BLaER1 treated with 17β-estradiol and CSF1 and Interleukin-3, amounts not matched to agents 10 nM and 100 nM (cell line): Measurements from ENCODE around the gene UBB.

Experiments
- H3K27ac ChIP-seq, 11 experiments: shearing (Covaris generic); formaldehyde crosslinking; 2 replicates each; pipeline ENCODE4 v1.8.1; 2022
- H3K27me3 ChIP-seq, 11 experiments: shearing (Covaris generic); formaldehyde crosslinking; 2 replicates each; pipeline ENCODE4 v1.8.1; 2022
- H3K36me3 ChIP-seq, 11 experiments: shearing (Covaris generic); formaldehyde crosslinking; 2 replicates each; pipeline ENCODE4 v1.8.1; 2022
- H3K4me1 ChIP-seq, 10 experiments: shearing (Covaris generic); formaldehyde crosslinking; 2 replicates each; pipeline ENCODE4 v1.8.1; 2022
- H3K4me2 ChIP-seq, 11 experiments: shearing (Covaris generic); formaldehyde crosslinking; 2 replicates each; pipeline ENCODE4 v1.8.1; 2022
- H3K4me3 ChIP-seq, 10 experiments: shearing (Covaris generic); formaldehyde crosslinking; 2 replicates each; pipeline ENCODE4 v1.8.1; 2022
- H3K9ac ChIP-seq, 11 experiments: shearing (Covaris generic); formaldehyde crosslinking; 2 replicates each; pipeline ENCODE4 v1.8.1; 2022
- H3K9me3 ChIP-seq, 11 experiments: shearing (Covaris generic); formaldehyde crosslinking; replicated peaks in 1 of 11; 2 replicates each; pipeline ENCODE4 v1.8.1; 2022
- H4K20me1 ChIP-seq, 11 experiments: shearing (Covaris generic); formaldehyde crosslinking; 2 replicates each; pipeline ENCODE4 v1.8.1; 2022
- Cebpa-rat ChIP-seq, 11 experiments: shearing (Covaris generic); IDR thresholded peaks; 2 replicates each; pipeline ENCODE4 v1.8.1; 2022

Gene UBB

DNA sequence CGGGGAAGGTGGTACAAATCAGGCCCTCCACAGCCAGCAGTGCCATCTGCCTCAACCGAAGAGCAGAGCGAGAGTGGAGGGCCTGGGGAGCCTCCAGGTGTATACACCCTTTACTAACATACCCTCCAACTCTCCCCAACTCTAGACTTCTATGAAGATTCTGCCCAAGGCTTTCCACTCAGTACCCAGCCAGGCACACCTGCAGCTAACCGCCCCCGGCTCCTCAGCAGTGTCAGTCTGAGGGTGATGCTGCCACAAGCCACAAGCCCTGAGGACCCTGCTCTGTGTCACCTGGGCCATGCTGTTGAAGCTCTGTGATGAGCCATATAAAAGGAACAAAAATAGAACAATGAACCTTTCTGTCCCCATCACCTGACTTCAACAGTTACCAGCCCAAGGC lies 31.5 kb upstream of the UBB start:
- Histone ChIP-seq H3K9ac (no peak overlapping the region), H3K27ac (no peak overlapping the region), H3K4me3 (no peak overlapping the region), H3K36me3 (peaks cover 0 to 16% (median 0%) of the 10 kb centered on the region in 11 experiments; a peak in 6 of 22 replicates), H3K27me3 (peaks cover 40 to 47% (median 42%) of the 10 kb centered on the region in 11 experiments), H3K4me2 (no peak overlapping the region), H4K20me1 (peaks cover 0 to 20% (median 6%) of the 10 kb centered on the region in 11 experiments; a peak in 6 of 22 replicates), H3K9me3 (peaks cover 0 to 20% (median 13%) of the 10 kb centered on the region in 11 experiments; a peak in 19 of 22 replicates), H3K4me1 (peaks cover 0 to 12% (median 6%) of the 10 kb centered on the region in 10 experiments; a peak in 8 of 20 replicates)
- no peak for TF ChIP-seq Cebpa-rat (IDR thresholded peaks at IDR 0.05)

DNA sequence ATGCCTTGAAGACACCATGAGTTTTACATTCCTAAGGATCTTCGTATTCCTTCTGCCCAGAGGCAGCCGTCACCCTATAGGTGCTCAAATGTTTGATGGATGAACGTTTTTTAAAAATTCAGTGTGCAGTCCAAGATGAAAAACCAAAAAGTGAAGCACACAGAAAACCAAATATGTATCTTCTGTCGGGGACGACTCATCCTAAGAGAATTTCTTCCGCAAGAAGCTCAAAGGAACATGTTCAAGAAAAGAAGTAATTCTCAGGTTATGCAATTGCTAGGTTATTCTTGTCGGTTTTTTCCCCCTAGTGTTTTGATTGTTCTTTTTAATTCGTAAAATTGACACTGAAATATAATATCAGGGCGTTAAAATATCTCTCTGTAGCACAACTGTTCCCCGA lies 29.1 kb upstream of the UBB start:
- peak overlapping the region in 9 of 11 experiments; percentile 55 to 85 (median 77); a peak in 9 of 22 replicates for H3K4me2 ChIP-seq
- peaks cover 40 to 62% (median 55%) of the 10 kb centered on the region in 11 experiments for H3K27me3 ChIP-seq
- peak overlapping the region in 7 of 10 experiments; percentile 53 to 68 (median 61); a peak in 11 of 20 replicates for H3K4me3 ChIP-seq
- H3K9me3 ChIP-seq = peaks cover 0 to 21% (median 13%) of the 10 kb centered on the region in 11 experiments; a peak in 19 of 22 replicates
- H3K9ac ChIP-seq = peak overlapping the region in 5 of 11 experiments; percentile 61 to 79 (median 77); a peak in 6 of 22 replicates
- peaks cover 0 to 12% (median 6%) of the 10 kb centered on the region in 10 experiments; a peak in 8 of 20 replicates for H3K4me1 ChIP-seq
- no peak overlapping the region for H3K27ac ChIP-seq
- H3K36me3 ChIP-seq = peaks cover 0 to 14% (median 0%) of the 10 kb centered on the region in 11 experiments; a peak in 5 of 22 replicates
- peaks cover 0 to 20% (median 6%) of the 10 kb centered on the region in 11 experiments; a peak in 6 of 22 replicates for H4K20me1 ChIP-seq
- TF ChIP-seq Cebpa-rat (IDR thresholded peaks at IDR 0.05) = no peak

GRCh38 chr17:16352303-16352666 lies 28.6 kb upstream of the UBB start:
- H4K20me1 ChIP-seq = peaks cover 0 to 20% (median 6%) of the 10 kb centered on the region in 11 experiments; a peak in 6 of 22 replicates
- peak overlapping the region; percentile 55 to 91 (median 77) for H3K4me2 ChIP-seq
- H3K27me3 ChIP-seq = peaks cover 40 to 62% (median 55%) of the 10 kb centered on the region in 11 experiments
- no peak for TF ChIP-seq Cebpa-rat (IDR thresholded peaks at IDR 0.05)
- peak overlapping the region in 9 of 11 experiments; percentile 59 to 79 (median 72); a peak in 12 of 22 replicates for H3K9ac ChIP-seq
- peak overlapping the region; percentile 52 to 68 (median 59) for H3K4me3 ChIP-seq
- peaks cover 0 to 12% (median 6%) of the 10 kb centered on the region in 10 experiments; a peak in 8 of 20 replicates for H3K4me1 ChIP-seq
- peaks cover 0 to 14% (median 0%) of the 10 kb centered on the region in 11 experiments; a peak in 5 of 22 replicates for H3K36me3 ChIP-seq
- peak overlapping the region in 6 of 11 experiments; percentile 30 to 63 (median 56); a peak in 6 of 22 replicates for H3K27ac ChIP-seq
- peaks cover 0 to 21% (median 13%) of the 10 kb centered on the region in 11 experiments; a peak in 19 of 22 replicates for H3K9me3 ChIP-seq

GRCh38 chr17:16352667-16353316 lies 28.1 kb upstream of the UBB start:
- peak overlapping the region in 8 of 11 experiments; percentile 30 to 63 (median 54); a peak in 16 of 22 replicates for H3K27ac ChIP-seq
- peak overlapping the region; percentile 56 to 79 (median 69); a peak in 20 of 22 replicates for H3K9ac ChIP-seq
- no peak for TF ChIP-seq Cebpa-rat (IDR thresholded peaks at IDR 0.05)
- peak overlapping the region; percentile 52 to 68 (median 59) for H3K4me3 ChIP-seq
- peaks cover 0 to 20% (median 6%) of the 10 kb centered on the region in 11 experiments; a peak in 6 of 22 replicates for H4K20me1 ChIP-seq
- peaks cover 0 to 21% (median 13%) of the 10 kb centered on the region in 11 experiments; a peak in 19 of 22 replicates for H3K9me3 ChIP-seq
- H3K36me3 ChIP-seq = peaks cover 0 to 14% (median 0%) of the 10 kb centered on the region in 11 experiments; a peak in 5 of 22 replicates
- peaks cover 0 to 12% (median 6%) of the 10 kb centered on the region in 10 experiments; a peak in 8 of 20 replicates for H3K4me1 ChIP-seq
- peaks cover 40 to 62% (median 55%) of the 10 kb centered on the region in 11 experiments for H3K27me3 ChIP-seq
- peak overlapping the region; percentile 55 to 91 (median 77) for H3K4me2 ChIP-seq

GRCh38 chr17:16353317-16354174 lies 27.3 kb upstream of the UBB start, which contains the start of gene CENPV:
CENPV (minus strand) TSS chr17:16353469; CDS start chr17:16353436, 33 bp downstream.
- no peak for TF ChIP-seq Cebpa-rat (IDR thresholded peaks at IDR 0.05)
- Histone ChIP-seq H4K20me1 (peaks cover 0 to 20% (median 6%) of the 10 kb centered on the region in 11 experiments; a peak in 6 of 22 replicates), H3K4me1 (peaks cover 0 to 12% (median 6%) of the 10 kb centered on the region in 10 experiments; a peak in 8 of 20 replicates), H3K27me3 (peaks cover 40 to 62% (median 55%) of the 10 kb centered on the region in 11 experiments), H3K4me2 (peak within 1 kb of the TSS; percentile 55 to 91 (median 77)), H3K27ac (peak within 1 kb of the TSS in 8 of 11 experiments; percentile 30 to 63 (median 54); a peak in 16 of 22 replicates), H3K4me3 (peak within 1 kb of the TSS; percentile 52 to 68 (median 59)), H3K9ac (peak within 1 kb of the TSS; percentile 56 to 79 (median 69); a peak in 20 of 22 replicates), H3K36me3 (peaks cover 0 to 13% (median 0%) of the 10 kb centered on the region in 11 experiments; a peak in 5 of 22 replicates), H3K9me3 (peaks cover 0 to 21% (median 13%) of the 10 kb centered on the region in 11 experiments; a peak in 19 of 22 replicates)

DNA sequence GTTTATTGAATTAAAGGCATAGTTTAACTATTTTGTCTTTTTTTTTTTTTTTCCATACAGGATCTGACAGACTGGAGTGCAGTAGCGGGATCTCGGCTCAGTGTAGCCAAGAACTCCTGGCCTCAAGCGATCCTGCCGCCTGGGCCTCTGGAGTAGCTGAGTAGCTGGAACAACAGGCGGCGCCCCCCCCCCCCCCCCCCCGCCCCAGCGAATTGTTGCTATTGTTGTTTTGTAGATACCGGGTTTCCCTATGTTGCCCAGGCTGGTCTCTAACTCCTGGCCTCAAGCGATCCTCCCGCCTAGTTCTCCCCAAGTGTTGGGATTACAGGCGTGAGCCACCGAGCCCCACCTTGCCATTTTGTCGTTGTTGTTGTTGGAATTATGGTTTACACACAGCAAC lies 26.3 kb upstream of the UBB start:
- H3K4me3 ChIP-seq = no peak overlapping the region
- TF ChIP-seq Cebpa-rat (IDR thresholded peaks at IDR 0.05) = no peak
- H3K27me3 ChIP-seq = peaks cover 40 to 62% (median 55%) of the 10 kb centered on the region in 11 experiments
- H3K9ac ChIP-seq = no peak overlapping the region
- peaks cover 0 to 21% (median 13%) of the 10 kb centered on the region in 11 experiments; a peak in 19 of 22 replicates for H3K9me3 ChIP-seq
- H3K4me2 ChIP-seq = no peak overlapping the region
- H4K20me1 ChIP-seq = peaks cover 0 to 20% (median 6%) of the 10 kb centered on the region in 11 experiments; a peak in 6 of 22 replicates
- H3K36me3 ChIP-seq = peaks cover 0 to 3% (median 0%) of the 10 kb centered on the region in 11 experiments; a peak in 1 of 22 replicates
- peaks cover 0 to 12% (median 6%) of the 10 kb centered on the region in 10 experiments; a peak in 8 of 20 replicates for H3K4me1 ChIP-seq
- no peak overlapping the region for H3K27ac ChIP-seq

DNA sequence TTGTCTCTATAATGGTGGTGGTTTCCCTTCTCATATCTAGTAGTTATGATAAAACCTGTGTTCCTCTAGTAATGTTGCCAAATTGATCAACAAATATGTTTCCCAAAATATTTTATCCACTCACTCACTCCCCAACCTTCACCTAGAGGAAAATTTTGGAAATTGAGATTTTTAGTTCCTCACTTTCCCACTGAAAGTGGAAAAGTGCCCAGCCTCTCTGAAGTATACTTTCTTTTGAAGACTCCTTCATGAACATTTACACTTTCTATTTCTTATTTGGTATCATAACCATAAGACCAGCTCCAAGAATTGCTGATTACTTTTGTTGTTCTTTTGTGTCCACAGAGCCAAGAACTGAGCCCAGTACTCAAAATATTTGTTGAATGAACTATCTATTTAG lies 22.5 kb upstream of the UBB start:
- Histone ChIP-seq H3K4me3 (no peak overlapping the region), H3K9ac (no peak overlapping the region), H3K36me3 (no peaks in the 10 kb centered on the region), H3K27ac (no peak overlapping the region), H4K20me1 (peaks cover 0 to 3% (median 0%) of the 10 kb centered on the region in 11 experiments; a peak in 2 of 22 replicates), H3K27me3 (peaks cover 10 to 24% (median 22%) of the 10 kb centered on the region in 11 experiments), H3K4me2 (no peak overlapping the region), H3K4me1 (no peaks in the 10 kb centered on the region), H3K9me3 (peaks cover 0 to 11% (median 10%) of the 10 kb centered on the region in 11 experiments; a peak in 19 of 22 replicates)
- TF ChIP-seq Cebpa-rat (IDR thresholded peaks at IDR 0.05) = no peak

DNA sequence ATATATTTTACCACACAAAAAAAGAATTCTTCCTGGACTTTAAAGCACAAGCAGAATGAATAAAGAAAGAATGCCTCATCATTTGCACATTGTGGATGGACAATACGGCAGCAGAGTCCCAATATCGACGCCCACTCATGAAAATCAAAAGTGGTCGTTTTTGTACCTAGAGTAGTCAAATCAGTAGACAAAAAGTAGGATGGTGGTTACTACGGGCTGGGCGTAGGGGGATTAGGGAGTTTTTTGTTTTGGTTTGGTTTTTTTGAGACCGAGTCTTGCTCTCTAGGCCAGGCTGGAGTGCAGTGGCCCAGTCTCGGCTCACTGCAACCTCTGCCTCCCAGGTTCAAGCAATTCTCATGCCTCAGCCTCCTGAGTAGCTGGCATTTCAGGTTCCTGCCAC lies 19.0 kb upstream of the UBB start:
- Histone ChIP-seq H3K36me3 (no peaks in the 10 kb centered on the region), H3K9ac (no peak overlapping the region), H3K27me3 (no peaks in the 10 kb centered on the region), H3K4me3 (no peak overlapping the region), H3K9me3 (no peaks in the 10 kb centered on the region), H3K4me1 (no peaks in the 10 kb centered on the region), H3K27ac (no peak overlapping the region), H4K20me1 (no peaks in the 10 kb centered on the region), H3K4me2 (no peak overlapping the region)
- TF ChIP-seq Cebpa-rat (IDR thresholded peaks at IDR 0.05) = no peak
